ENCODE data around the gene HSD11B1.

Gene HSD11B1

GRCh38 chr1:209742409-209743144 lies 37.9 kb downstream of the HSD11B1 start:
- Histone ChIP-seq H3K4me3 (ENCODE audit: extremely low read depth, insufficient read depth, low read length, poor library complexity, severe bottlenecking) (no peak overlapping the region), H3K4me1 (ENCODE audit: control insufficient read depth, insufficient read depth, low read length, poor library complexity, severe bottlenecking) (no peaks in the 10 kb centered on the region), H3K36me3 (ENCODE audit: control insufficient read depth, insufficient read depth, low read length) (no peaks in the 10 kb centered on the region), H3K27ac (ENCODE audit: low read depth, low read length, severe bottlenecking) (no peak overlapping the region), H3K9me3 (ENCODE audit: control insufficient read depth, low read length) (no peaks in the 10 kb centered on the region)
- 83 to 84% methylated on average over 4 to 5 of the region's 8 CpGs for WGBS, 2 experiments (ENCODE audit: insufficient coverage in 2 of 2)

GRCh38 chr1:209743145-209743482 lies 38.5 kb downstream of the HSD11B1 start:
- no peaks in the 10 kb centered on the region for H3K4me1 ChIP-seq (ENCODE audit: control insufficient read depth, insufficient read depth, low read length, poor library complexity, severe bottlenecking)
- no peaks in the 10 kb centered on the region for H3K36me3 ChIP-seq (ENCODE audit: control insufficient read depth, insufficient read depth, low read length)
- WGBS, 2 experiments (ENCODE audit: insufficient coverage in 2 of 2) = 83 to 97% methylated on average over 1 to 2 of the region's 2 CpGs

GRCh38 chr1:209746451-209747165 lies 42.0 kb downstream of the HSD11B1 start:
- no peaks in the 10 kb centered on the region for H3K4me1 ChIP-seq (ENCODE audit: control insufficient read depth, insufficient read depth, low read length, poor library complexity, severe bottlenecking)
- H3K27ac ChIP-seq (ENCODE audit: low read depth, low read length, severe bottlenecking) = no peak overlapping the region
- 100% methylated on average over 2 of the region's 4 CpGs; no CpG with 5 or more reads in 1 of the 2 experiments for WGBS, 2 experiments (ENCODE audit: insufficient coverage in 2 of 2)
- no peaks in the 10 kb centered on the region for H3K9me3 ChIP-seq (ENCODE audit: control insufficient read depth, low read length)
- H3K36me3 ChIP-seq (ENCODE audit: control insufficient read depth, insufficient read depth, low read length) = no peaks in the 10 kb centered on the region
- H3K4me3 ChIP-seq (ENCODE audit: extremely low read depth, insufficient read depth, low read length, poor library complexity, severe bottlenecking) = no peak overlapping the region

More at GRCh38 chr1:209743145-209743482, 38.5 kb downstream of the HSD11B1 start:
- Histone ChIP-seq H3K27ac (ENCODE audit: low read depth, low read length, severe bottlenecking) (no peak overlapping the region), H3K4me3 (ENCODE audit: extremely low read depth, insufficient read depth, low read length, poor library complexity, severe bottlenecking) (no peak overlapping the region), H3K9me3 (ENCODE audit: control insufficient read depth, low read length) (no peaks in the 10 kb centered on the region)

- H3K4me3 ChIP-seq (ENCODE audit: extremely low read depth, insufficient read depth, low read length, poor library complexity, severe bottlenecking) = no peak overlapping the region
- WGBS, 2 experiments (ENCODE audit: insufficient coverage in 2 of 2) = 7 to 12% methylated on average over 30 to 37 of the region's 37 CpGs
- H3K36me3 ChIP-seq (ENCODE audit: control insufficient read depth, insufficient read depth, low read length) = no peaks in the 10 kb centered on the region
- H3K9me3 ChIP-seq (ENCODE audit: control insufficient read depth, low read length) = no peaks in the 10 kb centered on the region
- H3K4me1 ChIP-seq (ENCODE audit: control insufficient read depth, insufficient read depth, low read length, poor library complexity, severe bottlenecking) = no peaks in the 10 kb centered on the region
- no peak overlapping the region for H3K27ac ChIP-seq (ENCODE audit: low read depth, low read length, severe bottlenecking)
Measured at GRCh38 chr1:209747580-209748262, 43.1 kb downstream of the HSD11B1 start.

DNA sequence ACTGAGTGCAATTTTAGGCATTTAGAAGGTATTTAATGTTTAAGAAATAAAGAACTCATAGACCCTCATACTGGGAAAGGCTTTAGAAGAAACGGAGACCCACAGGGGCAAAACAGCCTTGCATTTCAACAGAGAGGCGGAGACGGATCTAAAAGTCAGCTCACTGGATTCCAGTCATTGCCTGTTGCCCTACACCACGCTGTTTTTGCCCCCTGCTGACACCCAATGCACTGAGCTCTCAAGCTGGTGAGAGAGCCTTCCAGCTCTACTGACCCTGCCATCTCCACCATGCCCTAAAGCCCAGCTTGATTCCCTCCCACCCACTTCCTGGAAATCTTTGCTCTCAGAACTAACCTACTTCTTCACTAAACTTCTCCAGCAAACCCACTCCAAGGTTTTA lies 44.0 kb downstream of the HSD11B1 start:
- Histone ChIP-seq H3K36me3 (ENCODE audit: control insufficient read depth, insufficient read depth, low read length) (no peaks in the 10 kb centered on the region), H3K4me3 (ENCODE audit: extremely low read depth, insufficient read depth, low read length, poor library complexity, severe bottlenecking) (no peak overlapping the region), H3K9me3 (ENCODE audit: control insufficient read depth, low read length) (no peaks in the 10 kb centered on the region), H3K27ac (ENCODE audit: low read depth, low read length, severe bottlenecking) (no peak overlapping the region), H3K4me1 (ENCODE audit: control insufficient read depth, insufficient read depth, low read length, poor library complexity, severe bottlenecking) (no peaks in the 10 kb centered on the region)
- WGBS, 2 experiments (ENCODE audit: insufficient coverage in 2 of 2) = 33 to 47% methylated on average over 4 of the region's 4 CpGs

DNA sequence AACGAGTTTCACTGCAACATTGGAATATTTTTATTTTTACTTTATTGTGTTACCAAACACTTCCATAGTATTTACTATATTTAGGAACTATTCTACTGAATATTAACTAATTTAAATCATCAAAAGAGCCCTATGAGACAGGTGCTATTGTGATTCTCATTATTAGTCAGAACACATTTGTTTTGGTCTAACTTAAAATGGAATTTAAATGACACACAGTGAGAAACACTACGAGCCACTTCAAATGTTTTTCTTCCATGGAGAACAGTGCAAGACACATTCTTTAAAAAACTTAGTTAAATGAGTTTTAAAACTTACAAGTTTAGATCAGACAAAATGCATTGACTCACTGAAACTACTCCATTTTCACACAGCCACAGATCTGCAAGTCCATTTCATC lies 44.6 kb downstream of the HSD11B1 start:
- no peaks in the 10 kb centered on the region for H3K9me3 ChIP-seq (ENCODE audit: control insufficient read depth, low read length)
- no peaks in the 10 kb centered on the region for H3K4me1 ChIP-seq (ENCODE audit: control insufficient read depth, insufficient read depth, low read length, poor library complexity, severe bottlenecking)
- H3K36me3 ChIP-seq (ENCODE audit: control insufficient read depth, insufficient read depth, low read length) = no peaks in the 10 kb centered on the region
- H3K4me3 ChIP-seq (ENCODE audit: extremely low read depth, insufficient read depth, low read length, poor library complexity, severe bottlenecking) = no peak overlapping the region
- no peak overlapping the region for H3K27ac ChIP-seq (ENCODE audit: low read depth, low read length, severe bottlenecking)
- no CpG with 5 or more reads among the region's 2 CpGs for WGBS, 2 experiments (ENCODE audit: insufficient coverage in 2 of 2)

- H3K36me3 ChIP-seq (ENCODE audit: control insufficient read depth, insufficient read depth, low read length) = no peaks in the 10 kb centered on the region
- no peak overlapping the region for H3K27ac ChIP-seq (ENCODE audit: low read depth, low read length, severe bottlenecking)
- H3K9me3 ChIP-seq (ENCODE audit: control insufficient read depth, low read length) = no peaks in the 10 kb centered on the region
- WGBS, 2 experiments (ENCODE audit: insufficient coverage in 2 of 2) = 86 to 88% methylated on average over 1 to 2 of the region's 6 CpGs
- H3K4me3 ChIP-seq (ENCODE audit: extremely low read depth, insufficient read depth, low read length, poor library complexity, severe bottlenecking) = no peak overlapping the region
- H3K4me1 ChIP-seq (ENCODE audit: control insufficient read depth, insufficient read depth, low read length, poor library complexity, severe bottlenecking) = no peaks in the 10 kb centered on the region
Measured at GRCh38 chr1:209749670-209750323, 45.2 kb downstream of the HSD11B1 start.

- Histone ChIP-seq H3K4me3 (ENCODE audit: extremely low read depth, insufficient read depth, low read length, poor library complexity, severe bottlenecking) (no peak overlapping the region), H3K27ac (ENCODE audit: low read depth, low read length, severe bottlenecking) (no peak overlapping the region), H3K9me3 (ENCODE audit: control insufficient read depth, low read length) (no peaks in the 10 kb centered on the region), H3K4me1 (ENCODE audit: control insufficient read depth, insufficient read depth, low read length, poor library complexity, severe bottlenecking) (no peaks in the 10 kb centered on the region), H3K36me3 (ENCODE audit: control insufficient read depth, insufficient read depth, low read length) (no peaks in the 10 kb centered on the region)
- WGBS, 2 experiments (ENCODE audit: insufficient coverage in 2 of 2) = 91 to 94% methylated on average over 4 of the region's 5 CpGs
Measured at GRCh38 chr1:209751627-209752231, 47.1 kb downstream of the HSD11B1 start.

GRCh38 chr1:209752890-209753289 lies 48.2 kb downstream of the HSD11B1 start:
- Histone ChIP-seq H3K4me1 (ENCODE audit: control insufficient read depth, insufficient read depth, low read length, poor library complexity, severe bottlenecking) (no peaks in the 10 kb centered on the region), H3K4me3 (ENCODE audit: extremely low read depth, insufficient read depth, low read length, poor library complexity, severe bottlenecking) (no peak overlapping the region), H3K36me3 (ENCODE audit: control insufficient read depth, insufficient read depth, low read length) (no peaks in the 10 kb centered on the region), H3K27ac (ENCODE audit: low read depth, low read length, severe bottlenecking) (no peak overlapping the region), H3K9me3 (ENCODE audit: control insufficient read depth, low read length) (no peaks in the 10 kb centered on the region)
- WGBS, 2 experiments (ENCODE audit: insufficient coverage in 2 of 2) = 90 to 92% methylated on average over 1 to 2 of the region's 3 CpGs

GRCh38 chr1:209755256-209755655 lies 50.6 kb downstream of the HSD11B1 start:
- H3K27ac ChIP-seq (ENCODE audit: low read depth, low read length, severe bottlenecking) = no peak overlapping the region
- H3K36me3 ChIP-seq (ENCODE audit: control insufficient read depth, insufficient read depth, low read length) = no peaks in the 10 kb centered on the region
- no peaks in the 10 kb centered on the region for H3K9me3 ChIP-seq (ENCODE audit: control insufficient read depth, low read length)
- H3K4me1 ChIP-seq (ENCODE audit: control insufficient read depth, insufficient read depth, low read length, poor library complexity, severe bottlenecking) = no peaks in the 10 kb centered on the region
- no peak overlapping the region for H3K4me3 ChIP-seq (ENCODE audit: extremely low read depth, insufficient read depth, low read length, poor library complexity, severe bottlenecking)
- 57% methylated on average over 1 of the region's 1 CpG; no CpG with 5 or more reads in 1 of the 2 experiments for WGBS, 2 experiments (ENCODE audit: insufficient coverage in 2 of 2)

Data from mesodermal cell (in vitro differentiated cells).